Ramos (cell line): Measurements from ENCODE around the gene KCNK13.

ENCODE experiments used
- in situ Hi-C: fragments of 300-500 bp; cut with MboI; formaldehyde crosslinking; loops from one replicate; pipeline ENCODE4 v1.14.3; 2022; ENCODE audit warnings: low sequenced_read_pairs; ENCODE audit not compliant: unreplicated experiment

Gene KCNK13

GRCh38 chr14:90116444-90116843 is 54.6 kb downstream of the KCNK13 start:
- in situ Hi-C loops, result no loop called here

DNA sequence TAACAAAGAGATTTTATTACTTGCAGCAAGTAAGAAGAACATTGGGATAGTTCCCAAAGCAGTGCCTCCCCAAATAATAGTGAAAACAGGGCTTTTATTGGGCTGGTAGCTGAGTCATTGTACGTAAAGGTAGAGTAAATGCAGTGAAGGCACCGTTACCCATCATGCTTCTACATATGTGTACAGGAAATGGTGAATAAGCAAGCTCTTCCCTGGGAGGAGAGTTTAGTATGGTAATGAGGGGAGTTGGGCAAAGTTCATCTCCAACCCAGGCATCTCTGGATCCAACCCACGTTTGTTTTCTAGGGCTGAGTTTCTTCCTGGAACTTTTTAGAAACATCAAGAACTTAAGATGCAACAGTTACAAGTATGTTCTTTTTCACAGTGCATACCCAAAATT is 56.2 kb downstream of the KCNK13 start:
- in situ Hi-C loops, result no loop called here

- in situ Hi-C loops, result no loop called here
Observed at GRCh38 chr14:90126260-90126659, 64.5 kb downstream of the KCNK13 start.

DNA sequence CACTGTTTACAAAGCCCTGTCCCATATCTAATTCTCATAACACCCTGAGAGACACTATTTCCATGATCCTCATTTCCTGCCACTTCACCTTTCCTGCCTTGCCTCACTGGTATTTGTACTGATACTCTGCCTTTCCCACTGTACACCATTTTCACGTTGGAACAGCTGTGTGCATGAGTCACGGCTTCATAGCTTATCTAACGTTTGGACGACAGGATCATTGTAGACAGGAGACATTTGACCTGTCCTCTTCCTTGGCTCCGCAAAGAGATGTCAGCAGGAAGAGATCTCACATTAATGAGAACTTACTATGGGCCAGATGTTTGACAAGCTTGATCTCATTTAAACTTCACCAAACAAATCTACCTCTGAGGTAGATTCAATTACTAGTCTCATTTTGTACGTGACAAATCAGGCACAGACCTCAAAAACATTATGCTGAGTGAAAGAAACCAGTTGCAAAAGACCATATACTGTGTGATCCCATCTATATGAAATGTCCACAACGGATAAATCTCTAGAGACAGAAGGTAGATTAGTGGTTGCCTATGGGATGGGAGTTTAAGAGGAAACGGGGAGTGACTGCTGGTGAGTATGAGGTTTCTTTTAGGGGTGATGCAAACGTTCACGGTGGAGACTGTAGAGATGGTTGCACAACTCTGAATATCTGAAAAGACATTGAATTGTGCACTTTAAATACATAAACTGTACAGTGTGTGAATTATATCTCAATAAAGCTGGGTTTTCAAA is 71.2 kb downstream of the KCNK13 start:
- in situ Hi-C loops, result no loop called here

GRCh38 chr14:90136904-90137303 is 75.1 kb downstream of the KCNK13 start:
- in situ Hi-C loops, result no loop called here

- in situ Hi-C loops, result no loop called here
Observed at GRCh38 chr14:90137807-90138206, 76.0 kb downstream of the KCNK13 start.

GRCh38 chr14:90139199-90139598 is 77.4 kb downstream of the KCNK13 start:
- in situ Hi-C loops, result no loop called here

GRCh38 chr14:90140298-90140955 is 78.6 kb downstream of the KCNK13 start:
- in situ Hi-C loops, result no loop called here

DNA sequence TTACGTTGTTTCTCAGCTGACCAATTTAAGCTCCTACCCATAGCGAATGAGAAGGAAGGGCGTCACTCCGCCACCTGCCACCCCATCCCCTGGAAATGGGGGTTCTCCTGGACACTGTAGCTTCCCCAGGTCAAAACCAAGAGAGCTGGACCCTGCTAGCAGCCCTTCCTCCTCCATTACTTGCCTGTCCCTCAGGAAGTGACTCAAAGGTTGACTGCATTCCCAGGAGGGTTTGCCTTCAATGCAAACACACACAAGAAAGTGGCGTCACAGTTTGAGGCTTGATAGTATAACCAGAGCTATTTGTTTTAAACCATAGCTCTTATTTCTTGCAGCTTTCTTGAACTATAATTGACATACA is 79.1 kb downstream of the KCNK13 start:
- in situ Hi-C loops, result no loop called here

DNA sequence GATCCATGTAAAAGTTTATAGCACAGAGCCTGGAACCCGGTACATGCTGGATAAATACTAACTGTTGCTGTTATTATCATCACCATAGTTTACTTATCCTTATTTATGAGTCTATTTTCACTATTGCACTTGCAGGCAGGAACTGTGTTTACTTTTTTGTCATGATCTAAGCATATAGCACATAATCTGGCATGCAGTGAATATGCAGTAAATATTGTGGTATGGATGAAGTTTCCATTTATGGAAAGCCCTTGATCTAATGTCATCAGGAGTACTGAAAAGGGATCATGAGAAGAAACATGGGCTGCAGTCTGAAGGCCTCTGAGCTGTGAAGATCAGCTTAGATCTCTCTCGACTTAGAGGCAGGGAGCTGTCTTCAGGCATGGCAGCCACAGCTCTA is 91.6 kb downstream of the KCNK13 start:
- in situ Hi-C loops, result no loop called here

DNA sequence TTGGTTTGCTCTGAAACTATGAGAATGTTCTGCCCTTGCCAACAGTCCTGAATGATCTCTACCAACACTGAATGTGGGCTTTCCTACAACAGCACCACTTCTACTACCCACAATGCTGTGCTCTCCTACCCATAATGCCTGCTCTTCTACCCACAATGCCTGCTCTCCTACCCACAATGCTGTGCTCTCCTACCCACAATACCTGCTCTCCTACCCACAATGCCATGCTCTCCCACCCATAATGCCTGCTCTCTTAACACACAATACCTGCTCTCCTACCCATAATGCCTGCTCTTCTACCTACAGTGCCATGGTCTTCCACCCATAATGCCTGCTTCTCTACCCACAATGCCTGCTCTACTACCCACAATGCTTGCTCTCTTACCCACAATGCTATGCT is 92.3 kb downstream of the KCNK13 start:
- in situ Hi-C loops, result no loop called here

- in situ Hi-C loops, result no loop called here
Observed at GRCh38 chr14:90159146-90159545, 97.4 kb downstream of the KCNK13 start.

DNA sequence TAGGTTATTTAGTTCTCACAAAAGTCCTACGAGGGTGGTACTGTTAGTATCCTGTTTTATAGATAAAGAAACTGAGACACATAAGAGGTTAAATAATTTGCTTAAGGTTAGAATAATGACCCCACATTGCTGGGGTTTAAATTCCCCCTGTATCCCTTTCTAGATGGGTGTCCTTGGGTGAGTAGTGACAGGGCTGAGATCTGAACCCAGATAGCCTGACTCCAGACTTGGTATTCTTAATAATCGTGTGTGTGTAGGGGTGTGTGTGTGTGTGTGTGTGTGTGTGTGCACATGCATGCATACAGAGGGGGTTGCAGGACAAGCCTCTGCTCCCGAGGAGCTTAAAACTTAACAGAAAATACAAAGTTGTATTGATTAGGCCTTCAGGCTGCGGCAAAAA is 97.9 kb downstream of the KCNK13 start:
- in situ Hi-C loops, result no loop called here

GRCh38 chr14:90161129-90161528 is 99.3 kb downstream of the KCNK13 start:
- in situ Hi-C loops, result no loop called here

DNA sequence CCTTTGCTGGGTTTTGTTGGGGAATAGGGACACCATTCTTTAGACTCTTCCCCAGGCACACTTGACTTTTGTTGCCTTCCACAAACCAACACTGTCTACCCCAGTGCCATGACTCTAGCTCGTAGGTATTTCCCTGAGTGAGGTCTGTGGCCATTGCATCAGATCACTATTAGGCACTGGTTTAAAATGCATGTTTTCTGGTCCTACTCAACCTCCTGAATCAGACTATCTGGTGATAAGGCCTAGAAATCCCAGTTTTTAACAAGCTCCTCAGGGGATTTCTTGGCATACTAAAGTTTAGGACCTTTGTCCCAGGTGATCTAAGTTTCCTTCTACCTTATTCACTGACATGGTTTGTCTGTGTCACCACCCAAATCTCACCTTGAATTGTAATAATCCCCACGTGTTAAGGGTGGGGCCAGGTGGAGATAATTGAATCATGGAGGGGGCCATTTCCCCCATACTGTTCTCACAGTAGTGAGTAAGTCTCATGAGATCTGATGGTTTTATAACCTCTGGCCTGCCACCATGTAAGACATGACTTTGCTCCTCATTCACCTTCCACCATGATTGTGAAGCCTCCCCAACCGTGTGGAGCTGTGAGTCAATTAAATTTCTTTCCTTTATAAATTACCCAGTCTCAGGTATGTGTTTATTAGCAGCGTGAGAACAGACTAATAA is 106.8 kb downstream of the KCNK13 start:
- in situ Hi-C loops, result no loop called here

DNA sequence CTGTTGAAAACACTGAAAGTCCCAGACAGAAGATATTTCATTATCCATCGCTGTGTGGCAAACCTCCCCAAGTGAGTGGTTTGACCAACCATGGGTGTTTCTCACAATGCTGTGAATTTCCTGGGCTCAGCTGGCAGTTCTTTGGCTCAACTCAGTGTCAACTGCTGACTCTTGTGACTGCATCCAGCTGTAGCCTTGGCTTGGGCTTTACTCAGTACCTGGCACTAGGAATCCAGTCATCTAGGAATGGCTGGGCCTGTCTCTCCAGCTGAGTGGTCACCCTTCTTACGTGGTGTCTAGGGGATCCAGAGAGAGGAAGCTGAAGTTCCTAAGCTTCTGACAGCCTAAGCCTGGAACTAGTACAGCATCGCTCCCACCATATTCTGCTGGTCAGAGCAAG is 113.8 kb downstream of the KCNK13 start:
- in situ Hi-C loops, result no loop called here

DNA sequence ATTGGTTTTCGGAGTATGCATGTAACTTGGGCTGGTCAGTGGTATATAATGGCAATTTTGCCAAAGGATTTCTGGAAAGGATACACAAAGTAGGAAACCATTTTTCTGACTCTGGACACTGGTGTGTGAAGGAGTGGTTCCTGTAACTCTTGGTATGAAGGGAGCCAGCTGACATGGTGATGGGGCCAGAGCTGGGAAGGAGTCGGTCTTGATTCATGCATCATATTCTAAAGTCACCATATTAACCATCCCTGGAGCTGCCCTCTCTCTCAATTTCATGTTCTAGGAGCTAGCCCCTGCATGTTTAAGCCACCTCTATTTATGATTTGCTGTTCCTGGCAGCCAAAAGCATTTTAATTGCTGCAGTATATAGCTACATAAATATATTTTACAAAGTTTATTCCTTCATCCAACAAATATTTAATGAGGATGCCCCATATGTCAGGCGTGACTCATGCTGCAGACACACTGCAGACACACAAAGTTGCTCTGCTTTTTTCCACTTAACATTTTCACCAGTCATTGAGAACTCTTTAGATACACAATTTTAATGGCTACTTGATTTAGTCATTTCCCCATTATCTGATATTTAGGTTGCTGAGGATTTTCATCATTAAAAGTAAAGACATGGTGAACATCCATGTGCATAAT is 115.9 kb downstream of the KCNK13 start:
- in situ Hi-C loops, result no loop called here

DNA sequence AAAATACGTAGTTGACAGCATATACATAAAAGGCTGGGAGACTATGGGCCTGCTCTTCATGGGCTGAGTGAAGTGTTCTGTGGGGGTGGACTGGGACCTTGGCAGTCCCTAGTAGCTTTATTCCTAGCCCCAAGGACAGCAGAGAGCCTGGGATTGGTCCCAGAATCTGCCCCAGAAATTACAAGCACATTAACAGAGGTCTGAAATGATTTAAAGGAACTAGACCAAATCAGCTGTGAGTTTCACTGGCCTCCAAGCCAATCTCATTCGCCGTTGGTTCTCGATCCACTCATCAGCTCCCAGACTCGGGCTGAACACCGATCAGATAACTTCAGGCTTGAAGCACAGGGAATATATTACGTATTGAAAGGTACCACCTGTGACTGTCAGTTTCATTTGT is 117.6 kb downstream of the KCNK13 start:
- in situ Hi-C loops, result no loop called here

DNA sequence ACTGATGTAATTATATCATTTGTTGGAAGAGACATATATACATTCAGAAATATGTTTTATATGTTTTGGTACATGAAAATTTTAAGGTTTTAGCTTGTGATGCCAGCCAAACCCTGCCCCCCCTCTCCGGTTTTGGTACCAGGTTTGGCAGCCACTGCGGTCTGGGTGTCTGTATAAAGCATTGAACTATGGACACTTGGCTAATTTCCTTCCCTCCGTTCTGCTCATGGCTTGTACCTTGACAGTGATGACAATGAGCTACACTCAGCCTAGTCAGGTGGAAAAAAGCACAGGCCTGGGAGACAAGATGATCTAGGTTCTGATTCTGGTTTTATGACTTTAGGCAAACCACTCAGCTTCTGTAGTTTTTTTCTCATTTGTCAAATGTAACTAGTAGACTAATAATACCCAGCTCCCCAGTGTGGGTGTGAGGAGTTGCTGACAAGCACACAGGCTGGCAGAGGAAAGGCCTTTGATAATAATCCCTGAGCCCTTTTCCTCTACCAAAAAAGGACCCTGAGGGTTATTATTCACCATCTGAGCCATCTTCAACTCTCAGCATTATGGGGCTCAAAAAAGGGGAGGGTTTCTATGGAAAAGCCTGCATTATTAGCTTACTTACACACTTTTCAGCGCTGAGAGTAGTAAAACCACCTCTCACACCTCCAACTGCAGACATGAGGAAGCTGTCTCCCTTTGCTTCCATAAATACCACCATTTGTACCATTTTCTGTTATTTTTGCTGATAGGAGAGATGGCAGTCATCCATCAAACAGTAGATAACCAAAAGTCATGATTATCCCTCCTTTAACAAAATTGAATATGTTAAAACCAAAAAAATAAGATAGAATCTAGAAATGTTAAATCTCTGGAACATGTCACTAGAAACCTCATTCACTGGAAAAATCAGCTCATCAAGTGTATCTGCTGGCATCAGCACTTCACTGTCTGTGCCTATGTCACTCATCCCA is 118.3 kb downstream of the KCNK13 start:
- in situ Hi-C loops, result no loop called here

DNA sequence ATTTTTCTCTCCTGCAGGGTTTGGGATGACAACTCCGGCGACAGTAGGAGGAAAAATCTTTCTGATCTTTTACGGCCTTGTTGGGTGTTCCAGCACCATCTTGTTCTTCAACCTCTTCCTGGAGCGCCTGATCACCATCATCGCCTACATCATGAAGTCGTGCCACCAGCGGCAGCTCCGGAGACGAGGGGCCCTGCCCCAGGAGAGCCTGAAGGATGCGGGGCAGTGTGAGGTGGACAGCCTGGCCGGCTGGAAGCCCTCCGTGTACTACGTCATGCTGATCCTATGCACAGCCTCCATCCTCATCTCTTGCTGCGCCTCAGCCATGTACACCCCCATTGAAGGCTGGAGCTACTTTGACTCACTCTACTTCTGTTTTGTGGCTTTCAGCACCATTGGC is 122.3 kb downstream of the KCNK13 start:
- in situ Hi-C loops, result no loop called here
